ENCODE measurements around the gene VSNL1.

- TF ChIP-seq CTCF (IDR thresholded peaks at IDR 0.05; ENCODE audit: low read length) (no peak), EZH2 (IDR thresholded peaks at IDR 0.05; ENCODE audit: borderline replicate concordance, low read length) (no peak)
These were observed 18.2 kb upstream of the VSNL1 start for GRCh38 chr2:17522303-17522702.
